Uterus (tissue), 4 donors: Measurements from ENCODE around the gene SLC9C1. TPM values are rescaled to one million over a fixed set of nuclear protein-coding genes. Genes with fewer than 3 reads are reported as not detected.

Experiments used
- DNase-seq, 2 donors: peaks; one replicate each; pipeline ENCODE4 v3.0.0-alpha.2; 2019 to 2020
- H3K27ac ChIP-seq, 2 donors: fragments of 200-600 bp; sonication (generic); 1 replicate in 1 of 2; 2 replicates in 1 of 2; pipeline ENCODE4 v1.5.1; 2016 to 2018
- H3K27me3 ChIP-seq, 2 donors: fragments of 200-600 bp; sonication (generic); one replicate each; pipeline ENCODE4 v1.5.1; 2018 to 2019; ENCODE audit warnings: control low read depth in 1 of 2
- H3K36me3 ChIP-seq, 2 donors: fragments of 200-600 bp; sonication (generic); one replicate each; pipeline ENCODE4 v1.5.1; 2019; ENCODE audit warnings: control low read depth in 1 of 2
- H3K4me1 ChIP-seq, 2 donors: fragments of 200-600 bp; sonication (generic); one replicate each; pipeline ENCODE4 v1.5.1; 2018 to 2019; ENCODE audit warnings: control low read depth in 1 of 2
- H3K4me3 ChIP-seq, 2 donors: fragments of 200-600 bp; sonication (generic); 1 replicate in 1 of 2; 2 replicates in 1 of 2; pipeline ENCODE4 v1.5.1; 2018 to 2019; ENCODE audit warnings: mild to moderate bottlenecking in 1 of 2
- H3K9me3 ChIP-seq, 2 donors: fragments of 200-600 bp; sonication (generic); one replicate each; pipeline ENCODE4 v1.5.1; 2019; ENCODE audit warnings: control low read depth in 1 of 2
- CTCF ChIP-seq, 4 experiments: fragments of 200-600 bp in 2 of 4; fragments of 450-650 bp in 2 of 4; sonication (generic) in 2 of 4; IDR thresholded peaks; one replicate each; pipeline ENCODE4 v1.5.1; 2016 to 2019; ENCODE audit warnings: antibody characterized with exemption in 4 of 4, mild to moderate bottlenecking in 2 of 4, moderate library complexity in 1 of 4
- POLR2A ChIP-seq, 2 donors: fragments of 450-650 bp; IDR thresholded peaks; one replicate each; pipeline ENCODE4 v1.6.1; 2016; ENCODE audit warnings: antibody characterized with exemption in 2 of 2, mild to moderate bottlenecking in 1 of 2, moderate library complexity in 1 of 2
- intact Hi-C: fragments of 100-400 bp; cut with DNase I; formaldehyde crosslinking; loops from one replicate; pipeline ENCODE4 v1.15.1; 2023; ENCODE audit warnings: low total_unique reads
- total RNA-seq, 4 donors: library from RNA; depleted of rRNA in 3 of 4; stranded (reverse); fragments of >200 nt in 3 of 4; gene quantifications; one replicate each; pipeline versions ENCODE4 v1.1.0 to v1.2.4, GENCODE V29; 2014 to 2023
- donor health status: DM: yes; HTN: yes; CAD: no.

SLC9C1 gene
- total RNA-seq, 4 donors from 2014 or later = 0.49 to 1.7 TPM; not detected in 2

GRCh38 chr3:112121577-112122547 is 172.2 kb downstream of the SLC9C1 start:
- H3K27ac ChIP-seq = no peak overlapping the region
- H3K4me3 ChIP-seq = no peak overlapping the region
- no peaks in the 10 kb centered on the region for H3K27me3 ChIP-seq
- intact Hi-C loops = no loop called here
- DNase-seq = no peak
- no peaks in the 10 kb centered on the region for H3K9me3 ChIP-seq
- H3K36me3 ChIP-seq = no peaks in the 10 kb centered on the region
- TF ChIP-seq POLR2A (IDR thresholded peaks at IDR 0.05) (no peak), CTCF (IDR thresholded peaks at IDR 0.05) (no peak)
- H3K4me1 ChIP-seq = no peaks in the 10 kb centered on the region

GRCh38 chr3:112119962-112120836 is 173.8 kb downstream of the SLC9C1 start:
- Histone ChIP-seq H3K4me1 (no peaks in the 10 kb centered on the region), H3K27me3 (no peaks in the 10 kb centered on the region), H3K9me3 (no peaks in the 10 kb centered on the region), H3K36me3 (no peaks in the 10 kb centered on the region), H3K4me3 (no peak overlapping the region), H3K27ac (no peak overlapping the region)
- intact Hi-C loops = no loop called here
- TF ChIP-seq POLR2A (IDR thresholded peaks at IDR 0.05) (no peak), CTCF (IDR thresholded peaks at IDR 0.05) (no peak)
- no peak for DNase-seq

- no peaks in the 10 kb centered on the region for H3K36me3 ChIP-seq
- H3K27ac ChIP-seq = no peak overlapping the region
- H3K4me1 ChIP-seq = no peaks in the 10 kb centered on the region
- no peak for DNase-seq
- H3K9me3 ChIP-seq = no peaks in the 10 kb centered on the region
- H3K27me3 ChIP-seq = no peaks in the 10 kb centered on the region
- no peak overlapping the region for H3K4me3 ChIP-seq
- TF ChIP-seq POLR2A (IDR thresholded peaks at IDR 0.05) = no peak
- no peak for TF ChIP-seq CTCF (IDR thresholded peaks at IDR 0.05)
- intact Hi-C loops = no loop called here
Observed at GRCh38 chr3:112117841-112118571, 176.0 kb downstream of the SLC9C1 start.

GRCh38 chr3:112117415-112117814 is 176.6 kb downstream of the SLC9C1 start:
- DNase-seq = no peak
- H3K27ac ChIP-seq = no peak overlapping the region
- H3K9me3 ChIP-seq = no peaks in the 10 kb centered on the region
- TF ChIP-seq CTCF (IDR thresholded peaks at IDR 0.05) = no peak
- no peak for TF ChIP-seq POLR2A (IDR thresholded peaks at IDR 0.05)
- intact Hi-C loops = no loop called here
- H3K4me3 ChIP-seq = no peak overlapping the region
- no peaks in the 10 kb centered on the region for H3K36me3 ChIP-seq
- no peaks in the 10 kb centered on the region for H3K4me1 ChIP-seq
- no peaks in the 10 kb centered on the region for H3K27me3 ChIP-seq
